HG03103 (cell line): ENCODE results near the gene PDZRN4.

Source experiments
- ATAC-seq: cut with Tn5 transposase; IDR thresholded peaks from one replicate; pipeline ENCODE4 v1.9.1; 2021; ENCODE audit warnings: low read depth; ENCODE audit not compliant: unreplicated experiment

PDZRN4 gene

GRCh38 chr12:41486718-41487117 is 298.6 kb downstream of the PDZRN4 start:
- no peak for ATAC-seq

GRCh38 chr12:41496009-41496408 is 307.9 kb downstream of the PDZRN4 start:
- no peak for ATAC-seq

GRCh38 chr12:41497409-41497808 is 309.3 kb downstream of the PDZRN4 start:
- ATAC-seq, result no peak

GRCh38 chr12:41504976-41505375 is 316.9 kb downstream of the PDZRN4 start:
- no peak for ATAC-seq

- no peak for ATAC-seq
These were observed 319.2 kb downstream of the PDZRN4 start for GRCh38 chr12:41507286-41507685.

GRCh38 chr12:41509271-41510055 is 321.3 kb downstream of the PDZRN4 start:
- no peak for ATAC-seq

- no peak for ATAC-seq
These were observed 322.4 kb downstream of the PDZRN4 start for GRCh38 chr12:41510470-41510869.

GRCh38 chr12:41511247-41511646 is 323.1 kb downstream of the PDZRN4 start:
- no peak for ATAC-seq

GRCh38 chr12:41512497-41512896 is 324.4 kb downstream of the PDZRN4 start:
- no peak for ATAC-seq

GRCh38 chr12:41514021-41514777 is 326.1 kb downstream of the PDZRN4 start:
- no peak for ATAC-seq

- no peak for ATAC-seq
These were observed 326.8 kb downstream of the PDZRN4 start for GRCh38 chr12:41514907-41515306.

- no peak for ATAC-seq
These were observed 327.8 kb downstream of the PDZRN4 start for GRCh38 chr12:41515953-41516352.

- no peak for ATAC-seq
These were observed 332.7 kb downstream of the PDZRN4 start for GRCh38 chr12:41520869-41521268.

- ATAC-seq, result peak; percentile 75
These were observed 333.8 kb downstream of the PDZRN4 start for GRCh38 chr12:41521872-41522379.

- ATAC-seq, result no peak
These were observed 338.9 kb downstream of the PDZRN4 start for GRCh38 chr12:41527062-41527461.

- ATAC-seq, result no peak
These were observed 339.5 kb downstream of the PDZRN4 start for GRCh38 chr12:41527534-41528116.

GRCh38 chr12:41528874-41529273 is 340.8 kb downstream of the PDZRN4 start:
- ATAC-seq, result no peak

GRCh38 chr12:41530441-41530840 is 342.3 kb downstream of the PDZRN4 start:
- ATAC-seq, result no peak

GRCh38 chr12:41531147-41531829 is 343.2 kb downstream of the PDZRN4 start:
- ATAC-seq, result no peak

GRCh38 chr12:41532072-41532471 is 344.0 kb downstream of the PDZRN4 start:
- no peak for ATAC-seq
